ENCODE results near the gene SKOR1. TPM values are rescaled to one million over a fixed set of nuclear protein-coding genes. Genes with fewer than 3 reads are reported as not detected.

Gene SKOR1
- total and polyA plus RNA-seq, 2 of the 4 experiments (the other 2 are of a cell fraction) = 0.03 TPM; not detected in 1

DNA sequence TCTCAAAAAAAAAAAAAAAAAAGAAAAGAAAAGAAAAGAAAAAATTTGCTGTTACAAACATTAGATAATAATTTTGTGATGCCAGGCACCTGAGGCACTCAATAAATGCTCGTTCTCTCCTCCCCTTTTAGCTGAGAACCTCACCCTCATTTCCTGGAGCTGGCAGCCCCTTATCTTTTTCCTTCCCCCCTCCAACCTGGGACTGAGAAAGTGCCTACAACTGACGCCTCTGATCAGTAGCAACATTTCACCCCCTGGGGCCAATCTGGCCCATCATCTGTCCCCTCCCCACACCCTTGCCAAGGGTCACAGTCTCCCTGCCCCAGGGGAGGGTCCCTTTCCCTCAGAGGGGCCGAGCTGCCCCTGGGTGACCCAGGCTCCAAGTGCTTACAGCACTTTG, 27.1 kb downstream of the SKOR1 start:
- Histone ChIP-seq H2AFZ (replicated peaks; ENCODE audit: low read length, poor library complexity) (no peak overlapping the region), H4K5ac (ENCODE audit: low read depth, low read length) (no peak overlapping the region), H3K4me2 (ENCODE audit: low read depth, low read length) (no peak overlapping the region), H3K56ac (ENCODE audit: extremely low read depth, insufficient read depth, low read length) (no peak overlapping the region), H3K9ac (ENCODE audit: low read depth, low read length) (no peak overlapping the region), H3K4ac (ENCODE audit: low read depth, low read length) (no peak overlapping the region), H2BK15ac (ENCODE audit: low read depth, low read length) (no peak overlapping the region), H2BK20ac (ENCODE audit: low read depth, low read length) (no peak overlapping the region), H3K14ac (replicated peaks; ENCODE audit: low read depth, low read length) (no peak overlapping the region), H2AK9ac (replicated peaks; ENCODE audit: low read depth, low read length, poor library complexity) (peak overlapping the region; percentile 42), H3K27ac (ENCODE audit: insufficient read depth, low read length) (no peak overlapping the region), H2AK5ac (ENCODE audit: low read depth, low read length) (no peak overlapping the region), H4K8ac (ENCODE audit: low read depth in 2 of 2, low read length in 2 of 2) (no peak overlapping the region), H3K9me1 (ENCODE audit: insufficient read depth, low read length) (no peaks in the 10 kb centered on the region), H3K79me1 (ENCODE audit: low read depth in 1 of 2, low read length in 2 of 2) (no peaks in the 10 kb centered on the region), H2BK120ac (ENCODE audit: low read depth, low read length) (no peak overlapping the region), H3K4me1 (ENCODE audit: control insufficient read depth, insufficient read depth, low read length) (no peaks in the 10 kb centered on the region), H3K18ac (ENCODE audit: low read depth, low read length) (no peak overlapping the region), H3K9me3 (ENCODE audit: control insufficient read depth, insufficient read depth, low read length) (no peaks in the 10 kb centered on the region), H3K36me3 (ENCODE audit: control insufficient read depth, insufficient read depth, low read length) (no peaks in the 10 kb centered on the region), H4K91ac (ENCODE audit: insufficient read depth, low read depth, low read length) (no peak overlapping the region), H3K27me3 (ENCODE audit: control insufficient read depth, insufficient read depth, low read length) (peaks cover 3% of the 10 kb centered on the region), H3K4me3 (ENCODE audit: insufficient read depth, low read depth, low read length) (no peak overlapping the region), H2BK5ac (ENCODE audit: low read depth, low read length, poor library complexity, severe bottlenecking) (no peak overlapping the region), H3K23ac (ENCODE audit: low read depth, low read length) (no peak overlapping the region), H4K20me1 (ENCODE audit: insufficient read depth, low read length) (no peaks in the 10 kb centered on the region)
- ATAC-seq (ENCODE audit: low read depth) (no peak), DNase-seq (no peak)
- no peak for TF ChIP-seq MAZ (IDR thresholded peaks at IDR 0.05; ENCODE audit: borderline replicate concordance, low read depth, low read length)
- TF ChIP-seq RCOR1 (IDR thresholded peaks at IDR 0.05; ENCODE audit: insufficient replicate concordance, low read length) = no peak
- TF ChIP-seq BHLHE40 (IDR thresholded peaks at IDR 0.05; ENCODE audit: low read depth, low read length) = no peak
- no peak for TF ChIP-seq POLR2A (IDR thresholded peaks at IDR 0.05; ENCODE audit: low read depth, low read length)
- no peak for TF ChIP-seq ELK1 (IDR thresholded peaks at IDR 0.05; ENCODE audit: borderline replicate concordance, low read depth, low read length)
- TF ChIP-seq RAD21 (IDR thresholded peaks at IDR 0.05; ENCODE audit: low read length) = no peak
- TF ChIP-seq FOS (IDR thresholded peaks at IDR 0.05; ENCODE audit: low read depth, low read length) = no peak
- no TSS peak for BruUV-seq (replicated peaks)
- in situ Hi-C loops (cut with MboI; ENCODE audit: low sequenced_read_pairs) = no loop called here
- CTCF ChIA-PET = no interaction called here
- intact Hi-C loops (cut with micrococcal nuclease) = no loop called here
- dilution Hi-C loops (cut with HindIII; ENCODE audit: low sequenced_read_pairs, unreplicated experiment) = no loop called here
- WGBS, 2 experiments (ENCODE audit: extremely low coverage in 2 of 2, insufficient read length in 1 of 2) = 57% methylated on average over 1 of the region's 3 CpGs; no CpG with 5 or more reads in 1 of the 2 experiments
- POLR2A ChIA-PET (ENCODE audit: unreplicated experiment) = no interaction called here
